HepG2 (cell line): ENCODE data around the gene PDE9A. TPM values are rescaled to one million over a fixed set of nuclear protein-coding genes. Genes with fewer than 3 reads are reported as not detected.

Experiments
- BORCS8-MEF2B ChIP-seq: sonication (generic); formaldehyde crosslinking; IDR thresholded peaks from 2 replicates; pipeline ENCODE4 v1.8.0; 2022; ENCODE audit warnings: mild to moderate bottlenecking, missing genetic modification reagents
- CBX5 ChIP-seq: sonication (generic); formaldehyde crosslinking; IDR thresholded peaks from 2 replicates; pipeline ENCODE4 v1.4.0; 2020; ENCODE audit warnings: missing genetic modification reagents, borderline replicate concordance
- FOXO1 ChIP-seq: sonication (generic); formaldehyde crosslinking; IDR thresholded peaks from 2 replicates; pipeline ENCODE4 v1.4.0; 2020; ENCODE audit warnings: missing genetic modification reagents
- GATAD1 ChIP-seq: IDR thresholded peaks from 2 replicates; pipeline ENCODE4 v1.6.1; 2016; ENCODE audit warnings: missing genetic modification reagents, missing compliant biosample characterization
- HOXD1 ChIP-seq: sonication (generic); formaldehyde crosslinking; IDR thresholded peaks from 2 replicates; pipeline ENCODE4 v1.5.0; 2020; ENCODE audit warnings: missing genetic modification reagents
- IRF2 ChIP-seq: IDR thresholded peaks from 2 replicates; pipeline ENCODE4 v1.6.1; 2018; ENCODE audit warnings: missing genetic modification reagents, missing compliant biosample characterization
- MXI1 ChIP-seq: IDR thresholded peaks from 3 replicates; pipeline ENCODE4 v1.6.1; 2012; ENCODE audit warnings: low read depth, low read length, inconsistent platforms, borderline replicate concordance
- PLRG1 ChIP-seq: fragments of 450-650 bp; conservative IDR thresholded peaks from 2 replicates; pipeline ENCODE4 v1.6.1; 2016
- SKI ChIP-seq: fragments of 450-650 bp; IDR thresholded peaks from one replicate; pipeline ENCODE4 v1.6.1; 2018; ENCODE audit warnings: mild to moderate bottlenecking; ENCODE audit not compliant: partially characterized antibody
- SMARCC2 ChIP-seq: fragments of 450-650 bp; IDR thresholded peaks from 2 replicates; pipeline ENCODE4 v1.6.1; 2017; ENCODE audit warnings: antibody characterized with exemption, mild to moderate bottlenecking
- SOX13 ChIP-seq, 3 experiments: fragments of 450-650 bp in 1 of 3; sonication (generic) in 1 of 3; formaldehyde crosslinking in 1 of 3; IDR thresholded peaks in 2 of 3; conservative IDR thresholded peaks in 1 of 3; 2 replicates each; pipeline versions ENCODE4 v1.5.0 to v1.6.1; 2016 to 2020; ENCODE audit warnings: antibody characterized with exemption in 1 of 3, mild to moderate bottlenecking in 1 of 3, missing compliant biosample characterization in 1 of 3, missing genetic modification reagents in 1 of 3, moderate library complexity in 1 of 3
- TEAD3 ChIP-seq: optimal IDR thresholded peaks from 2 replicates; pipeline ENCODE3; 2016; ENCODE audit warnings: borderline replicate concordance
- TMF1 ChIP-seq: sonication (generic); formaldehyde crosslinking; IDR thresholded peaks from 2 replicates; pipeline ENCODE4 v1.8.1; 2022; ENCODE audit warnings: low read depth, missing genetic modification reagents
- YY1 ChIP-seq: IDR thresholded peaks from 2 replicates; pipeline ENCODE4 v1.6.1; 2011; ENCODE audit warnings: low read length, low read depth, moderate library complexity, mild to moderate bottlenecking; ENCODE audit not compliant: insufficient read depth, insufficient replicate concordance
- ZBTB21 ChIP-seq: sonication (generic); formaldehyde crosslinking; IDR thresholded peaks from 2 replicates; pipeline ENCODE4 v1.4.0; 2020; ENCODE audit warnings: missing genetic modification reagents
- ZFP82 ChIP-seq: sonication (generic); formaldehyde crosslinking; IDR thresholded peaks from 2 replicates; pipeline ENCODE4 v1.5.1; 2020; ENCODE audit warnings: mild to moderate bottlenecking, missing genetic modification reagents, borderline replicate concordance
- ZNF232 ChIP-seq: sonication (generic); formaldehyde crosslinking; IDR thresholded peaks from 2 replicates; pipeline ENCODE4 v1.4.0; 2020; ENCODE audit warnings: missing genetic modification reagents, borderline replicate concordance
- ZNF614 ChIP-seq: IDR thresholded peaks from 2 replicates; pipeline ENCODE4 v1.6.1; 2018; ENCODE audit warnings: missing biosample characterization, missing genetic modification reagents, inconsistent platforms, borderline replicate concordance
- ZNF839 ChIP-seq: sonication (generic); formaldehyde crosslinking; IDR thresholded peaks from 2 replicates; pipeline ENCODE4 v1.4.0; 2020; ENCODE audit warnings: missing genetic modification reagents, mild to moderate bottlenecking, borderline replicate concordance
- polyA plus RNA-seq, 8 experiments: library from polyadenylated mRNA; depleted of rRNA in 3 of 8; stranded (reverse) in 7 of 8; unstranded in 1 of 8; fragments of >200 nt; fragmentation: Illumina TruSeq in 4 of 8; extraction: Trizol in 4 of 8; gene quantifications; 2 replicates each; pipeline versions ENCODE4 v1.2.1 to v1.2.3, GENCODE V29; 2011 to 2016; ENCODE audit warnings: low read depth in 4 of 8, missing spikeins in 1 of 8, mixed read lengths in 1 of 8; ENCODE audit not compliant: insufficient read depth in 1 of 8
- total RNA-seq, 5 experiments: library from RNA; depleted of rRNA; stranded (reverse); fragments of >200 nt; fragmentation: Illumina TruSeq; extraction: Trizol; gene quantifications; 2 replicates each; pipeline ENCODE4 v1.2.3, GENCODE V29; 2016; ENCODE audit warnings: low read depth in 1 of 5
- TF ChIP-seq, protein P1 (sequence below): sonication (generic); formaldehyde crosslinking; IDR thresholded peaks from 2 replicates; pipeline ENCODE4 v1.5.0; 2020; ENCODE audit warnings: mild to moderate bottlenecking, missing genetic modification reagents
- TF ChIP-seq, protein P2 (sequence below): sonication (generic); formaldehyde crosslinking; IDR thresholded peaks from 2 replicates; pipeline ENCODE4 v1.4.0; 2020; ENCODE audit warnings: missing genetic modification reagents, borderline replicate concordance
- TF ChIP-seq, protein P3 (sequence below): sonication (generic); formaldehyde crosslinking; conservative IDR thresholded peaks from 2 replicates; pipeline ENCODE4 v1.4.0; 2020; ENCODE audit warnings: missing genetic modification reagents
- TF ChIP-seq, protein P4 (sequence below): sonication (generic); formaldehyde crosslinking; IDR thresholded peaks from 2 replicates; pipeline ENCODE4 v1.4.0; 2020; ENCODE audit warnings: missing genetic modification reagents

The PDE9A gene
- total and polyA plus RNA-seq, 2 of the 13 experiments (the other 11 are each of a cell fraction or from before 2014, with no cell fraction given), result 4.6 to 19.7 TPM

DNA sequence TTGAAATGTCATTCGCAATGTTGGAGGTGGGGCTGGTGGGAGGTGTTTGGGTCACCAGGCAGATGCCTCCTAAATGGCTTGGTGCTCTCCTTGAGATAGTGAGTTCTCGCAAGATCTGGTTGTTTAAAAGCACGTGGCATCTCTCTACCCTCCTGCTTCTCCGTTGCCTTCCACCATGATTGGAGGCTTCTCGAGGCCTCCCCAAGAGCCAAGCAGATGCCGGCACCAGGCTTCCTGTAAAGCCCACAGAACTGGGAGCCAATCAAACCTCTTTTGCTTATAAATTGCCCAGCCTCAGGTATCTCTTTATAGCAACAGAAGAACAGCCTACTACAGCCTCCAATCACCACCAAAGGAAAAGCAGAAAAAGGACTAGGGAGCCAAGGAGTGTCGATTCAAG is 80.5 kb downstream of the PDE9A start (continued):
- no peak for TF ChIP-seq IRF2 (CRISPR knock-in tag)
- no peak for TF ChIP-seq HOXD1 (CRISPR knock-in tag)
- TF ChIP-seq CBX5 (CRISPR knock-in tag), result no peak
- TF ChIP-seq, protein P1, sequence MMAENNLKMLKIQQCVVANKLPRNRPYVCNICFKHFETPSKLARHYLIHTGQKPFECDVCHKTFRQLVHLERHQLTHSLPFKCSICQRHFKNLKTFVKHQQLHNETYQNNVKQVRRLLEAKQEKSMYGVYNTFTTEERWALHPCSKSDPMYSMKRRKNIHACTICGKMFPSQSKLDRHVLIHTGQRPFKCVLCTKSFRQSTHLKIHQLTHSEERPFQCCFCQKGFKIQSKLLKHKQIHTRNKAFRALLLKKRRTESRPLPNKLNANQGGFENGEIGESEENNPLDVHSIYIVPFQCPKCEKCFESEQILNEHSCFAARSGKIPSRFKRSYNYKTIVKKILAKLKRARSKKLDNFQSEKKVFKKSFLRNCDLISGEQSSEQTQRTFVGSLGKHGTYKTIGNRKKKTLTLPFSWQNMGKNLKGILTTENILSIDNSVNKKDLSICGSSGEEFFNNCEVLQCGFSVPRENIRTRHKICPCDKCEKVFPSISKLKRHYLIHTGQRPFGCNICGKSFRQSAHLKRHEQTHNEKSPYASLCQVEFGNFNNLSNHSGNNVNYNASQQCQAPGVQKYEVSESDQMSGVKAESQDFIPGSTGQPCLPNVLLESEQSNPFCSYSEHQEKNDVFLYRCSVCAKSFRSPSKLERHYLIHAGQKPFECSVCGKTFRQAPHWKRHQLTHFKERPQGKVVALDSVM (CRISPR knock-in tag), result no peak
- TF ChIP-seq SMARCC2, result no peak
- TF ChIP-seq PLRG1, result no peak
- TF ChIP-seq, protein P2, sequence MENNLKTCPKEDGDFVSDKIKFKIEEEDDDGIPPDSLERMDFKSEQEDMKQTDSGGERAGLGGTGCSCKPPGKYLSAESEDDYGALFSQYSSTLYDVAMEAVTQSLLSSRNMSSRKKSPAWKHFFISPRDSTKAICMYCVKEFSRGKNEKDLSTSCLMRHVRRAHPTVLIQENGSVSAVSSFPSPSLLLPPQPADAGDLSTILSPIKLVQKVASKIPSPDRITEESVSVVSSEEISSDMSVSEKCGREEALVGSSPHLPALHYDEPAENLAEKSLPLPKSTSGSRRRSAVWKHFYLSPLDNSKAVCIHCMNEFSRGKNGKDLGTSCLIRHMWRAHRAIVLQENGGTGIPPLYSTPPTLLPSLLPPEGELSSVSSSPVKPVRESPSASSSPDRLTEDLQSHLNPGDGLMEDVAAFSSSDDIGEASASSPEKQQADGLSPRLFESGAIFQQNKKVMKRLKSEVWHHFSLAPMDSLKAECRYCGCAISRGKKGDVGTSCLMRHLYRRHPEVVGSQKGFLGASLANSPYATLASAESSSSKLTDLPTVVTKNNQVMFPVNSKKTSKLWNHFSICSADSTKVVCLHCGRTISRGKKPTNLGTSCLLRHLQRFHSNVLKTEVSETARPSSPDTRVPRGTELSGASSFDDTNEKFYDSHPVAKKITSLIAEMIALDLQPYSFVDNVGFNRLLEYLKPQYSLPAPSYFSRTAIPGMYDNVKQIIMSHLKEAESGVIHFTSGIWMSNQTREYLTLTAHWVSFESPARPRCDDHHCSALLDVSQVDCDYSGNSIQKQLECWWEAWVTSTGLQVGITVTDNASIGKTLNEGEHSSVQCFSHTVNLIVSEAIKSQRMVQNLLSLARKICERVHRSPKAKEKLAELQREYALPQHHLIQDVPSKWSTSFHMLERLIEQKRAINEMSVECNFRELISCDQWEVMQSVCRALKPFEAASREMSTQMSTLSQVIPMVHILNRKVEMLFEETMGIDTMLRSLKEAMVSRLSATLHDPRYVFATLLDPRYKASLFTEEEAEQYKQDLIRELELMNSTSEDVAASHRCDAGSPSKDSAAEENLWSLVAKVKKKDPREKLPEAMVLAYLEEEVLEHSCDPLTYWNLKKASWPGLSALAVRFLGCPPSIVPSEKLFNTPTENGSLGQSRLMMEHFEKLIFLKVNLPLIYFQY (CRISPR knock-in tag), result no peak
- TF ChIP-seq, protein P3, sequence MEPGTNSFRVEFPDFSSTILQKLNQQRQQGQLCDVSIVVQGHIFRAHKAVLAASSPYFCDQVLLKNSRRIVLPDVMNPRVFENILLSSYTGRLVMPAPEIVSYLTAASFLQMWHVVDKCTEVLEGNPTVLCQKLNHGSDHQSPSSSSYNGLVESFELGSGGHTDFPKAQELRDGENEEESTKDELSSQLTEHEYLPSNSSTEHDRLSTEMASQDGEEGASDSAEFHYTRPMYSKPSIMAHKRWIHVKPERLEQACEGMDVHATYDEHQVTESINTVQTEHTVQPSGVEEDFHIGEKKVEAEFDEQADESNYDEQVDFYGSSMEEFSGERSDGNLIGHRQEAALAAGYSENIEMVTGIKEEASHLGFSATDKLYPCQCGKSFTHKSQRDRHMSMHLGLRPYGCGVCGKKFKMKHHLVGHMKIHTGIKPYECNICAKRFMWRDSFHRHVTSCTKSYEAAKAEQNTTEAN (CRISPR knock-in tag), result no peak
- 0 out of 2 replicates have a peak, but pooled peaks have one; percentile 34 for TF ChIP-seq ZFP82 (CRISPR knock-in tag)
- no peak for TF ChIP-seq ZNF839 (CRISPR knock-in tag)
- no peak for TF ChIP-seq ZNF614
- no peak for TF ChIP-seq ZBTB21 (CRISPR knock-in tag)
- peak; percentile 14; the same call in 1 of the 2 replicates for TF ChIP-seq BORCS8-MEF2B (CRISPR knock-in tag)
- 0 out of 2 replicates have a peak, but pooled peaks have one; percentile 39 for TF ChIP-seq ZNF232 (CRISPR knock-in tag)
- TF ChIP-seq SKI, result no peak
- TF ChIP-seq, protein P4, sequence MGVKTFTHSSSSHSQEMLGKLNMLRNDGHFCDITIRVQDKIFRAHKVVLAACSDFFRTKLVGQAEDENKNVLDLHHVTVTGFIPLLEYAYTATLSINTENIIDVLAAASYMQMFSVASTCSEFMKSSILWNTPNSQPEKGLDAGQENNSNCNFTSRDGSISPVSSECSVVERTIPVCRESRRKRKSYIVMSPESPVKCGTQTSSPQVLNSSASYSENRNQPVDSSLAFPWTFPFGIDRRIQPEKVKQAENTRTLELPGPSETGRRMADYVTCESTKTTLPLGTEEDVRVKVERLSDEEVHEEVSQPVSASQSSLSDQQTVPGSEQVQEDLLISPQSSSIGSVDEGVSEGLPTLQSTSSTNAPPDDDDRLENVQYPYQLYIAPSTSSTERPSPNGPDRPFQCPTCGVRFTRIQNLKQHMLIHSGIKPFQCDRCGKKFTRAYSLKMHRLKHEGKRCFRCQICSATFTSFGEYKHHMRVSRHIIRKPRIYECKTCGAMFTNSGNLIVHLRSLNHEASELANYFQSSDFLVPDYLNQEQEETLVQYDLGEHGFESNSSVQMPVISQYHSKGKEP (CRISPR knock-in tag), result no peak
- TF ChIP-seq FOXO1 (CRISPR knock-in tag), result no peak
- no peak for TF ChIP-seq TEAD3 (CRISPR knock-in tag)
- TF ChIP-seq YY1, result peak; percentile 10
- no peak for TF ChIP-seq TMF1
- no peak for TF ChIP-seq SOX13 (IDR thresholded peaks at IDR 0.05)
- TF ChIP-seq SOX13 (CRISPR knock-in tag; conservative IDR thresholded peaks at IDR 0.05 in 1 of 2, IDR thresholded peaks at IDR 0.05 in 1 of 2), result no peak
- no peak for TF ChIP-seq GATAD1 (CRISPR knock-in tag)
- 0 out of 3 replicates have a peak, but pooled peaks have one; percentile 12 for TF ChIP-seq MXI1
